Liver (tissue), 9 donors: Measurements from ENCODE around the gene D2HGDH. TPM values are rescaled to one million over a fixed set of nuclear protein-coding genes. Genes with fewer than 3 reads are reported as not detected.

Source experiments
- DNase-seq: peaks from one replicate; pipeline ENCODE4 v3.0.0-alpha.2; 2017; ENCODE audit warnings: low spot score
- H3K27ac ChIP-seq, 2 donors: one replicate each; pipeline ENCODE4 v1.7.0; 2013; ENCODE audit warnings: inconsistent platforms in 2 of 2, low read length in 2 of 2, control low read depth in 1 of 2, low read depth in 1 of 2, mild to moderate bottlenecking in 1 of 2
- H3K27me3 ChIP-seq, 4 donors: one replicate each; pipeline versions ENCODE4 v1.6.1 to v1.7.0; 2013; ENCODE audit warnings: low read length in 3 of 4, inconsistent platforms in 1 of 4, mild to moderate bottlenecking in 1 of 4, moderate library complexity in 1 of 4; ENCODE audit not compliant: control insufficient read depth in 4 of 4, insufficient read depth in 4 of 4
- H3K36me3 ChIP-seq, 4 donors: one replicate each; pipeline versions ENCODE4 v1.6.1 to v1.7.0; 2013; ENCODE audit warnings: low read length in 3 of 4, mild to moderate bottlenecking in 3 of 4, low read depth in 1 of 4, moderate library complexity in 1 of 4; ENCODE audit not compliant: control insufficient read depth in 4 of 4, insufficient read depth in 3 of 4
- H3K4me1 ChIP-seq, 4 donors: one replicate each; pipeline versions ENCODE4 v1.6.1 to v1.7.0; 2013; ENCODE audit warnings: low read length in 3 of 4, mild to moderate bottlenecking in 3 of 4, moderate library complexity in 1 of 4; ENCODE audit not compliant: control insufficient read depth in 4 of 4, insufficient read depth in 4 of 4
- H3K4me3 ChIP-seq, 3 donors: one replicate each; pipeline versions ENCODE4 v1.6.1 to v1.7.0; 2013; ENCODE audit warnings: low read length in 3 of 3, control low read depth in 1 of 3, low read depth in 1 of 3, mild to moderate bottlenecking in 1 of 3
- H3K9ac ChIP-seq, 2 donors: one replicate each; pipeline ENCODE4 v1.7.0; 2013; ENCODE audit warnings: low read length in 2 of 2, mild to moderate bottlenecking in 2 of 2, moderate library complexity in 2 of 2, control low read depth in 1 of 2, low read depth in 1 of 2
- H3K9me3 ChIP-seq, 4 donors: one replicate each; pipeline versions ENCODE4 v1.6.1 to v1.7.0; 2013; ENCODE audit warnings: low read length in 3 of 4; ENCODE audit not compliant: control insufficient read depth in 4 of 4
- ATF3 ChIP-seq: IDR thresholded peaks from 2 replicates; pipeline ENCODE4 v1.6.1; 2016; ENCODE audit warnings: antibody characterized with exemption
- EGR1 ChIP-seq, 2 donors: IDR thresholded peaks; 2 replicates each; pipeline ENCODE4 v1.6.1; 2016 to 2018; ENCODE audit warnings: antibody characterized with exemption in 2 of 2, low read depth in 2 of 2
- FOXA1 ChIP-seq: IDR thresholded peaks from 2 replicates; pipeline ENCODE4 v1.6.1; 2016; ENCODE audit warnings: antibody characterized with exemption
- FOXA2 ChIP-seq: IDR thresholded peaks from 2 replicates; pipeline ENCODE4 v1.6.1; 2016; ENCODE audit warnings: antibody characterized with exemption
- GABPA ChIP-seq, 2 donors: IDR thresholded peaks in 1 of 2; conservative IDR thresholded peaks in 1 of 2; 2 replicates each; pipeline ENCODE4 v1.6.1; 2016; ENCODE audit warnings: antibody characterized with exemption in 2 of 2, mild to moderate bottlenecking in 1 of 2, moderate library complexity in 1 of 2
- HNF4A ChIP-seq, 2 donors: conservative IDR thresholded peaks; 2 replicates each; pipeline ENCODE4 v1.6.1; 2016; ENCODE audit warnings: antibody characterized with exemption in 2 of 2, mild to moderate bottlenecking in 2 of 2
- HNF4G ChIP-seq: IDR thresholded peaks from 2 replicates; pipeline ENCODE4 v1.6.1; 2016; ENCODE audit warnings: antibody characterized with exemption
- JUND ChIP-seq, 2 donors: IDR thresholded peaks; 2 replicates each; pipeline ENCODE4 v1.6.1; 2016; ENCODE audit warnings: antibody characterized with exemption in 2 of 2
- RAD21 ChIP-seq, 2 donors: IDR thresholded peaks; 2 replicates each; pipeline ENCODE4 v1.6.1; 2016; ENCODE audit warnings: antibody characterized with exemption in 2 of 2, mild to moderate bottlenecking in 2 of 2
- RXRA ChIP-seq, 2 donors: IDR thresholded peaks; 2 replicates each; pipeline ENCODE4 v1.6.1; 2017 to 2018; ENCODE audit warnings: antibody characterized with exemption in 2 of 2, mild to moderate bottlenecking in 1 of 2
- SP1 ChIP-seq: IDR thresholded peaks from 2 replicates; pipeline ENCODE4 v1.6.1; 2018; ENCODE audit warnings: antibody characterized with exemption, mild to moderate bottlenecking
- TAF1 ChIP-seq: conservative IDR thresholded peaks from 2 replicates; pipeline ENCODE4 v1.6.1; 2016; ENCODE audit warnings: antibody characterized with exemption, mild to moderate bottlenecking
- YY1 ChIP-seq: IDR thresholded peaks from 2 replicates; pipeline ENCODE4 v1.6.1; 2016; ENCODE audit warnings: antibody characterized with exemption, mild to moderate bottlenecking
- WGBS: extraction: QIAGEN DNeasy Blood & Tissue Kit; methylation state at CpG from one replicate; pipeline ENCODE4 v1.1.7; 2013; 5-methylcytosine and 5-hydroxymethylcytosine counted together
- polyA plus RNA-seq, 2 donors: library from polyadenylated mRNA; stranded (reverse) in 1 of 2; unstranded in 1 of 2; fragments of 200-250 nt in 1 of 2; fragments of >200 nt in 1 of 2; fragmentation: Nextera tagmentation in 1 of 2; extraction: Ambion mirVana in 1 of 2; gene quantifications; one replicate each; pipeline versions ENCODE4 v1.2.1 to v1.2.3, GENCODE V29; 2013 to 2015
- total RNA-seq, 2 donors: library from RNA; depleted of rRNA; stranded (reverse); fragments of >200 nt; gene quantifications; one replicate each; pipeline ENCODE4 v1.2.3, GENCODE V29; 2014
- TF ChIP-seq, protein P1 (sequence below): IDR thresholded peaks from 2 replicates; pipeline ENCODE4 v1.6.1; 2016; ENCODE audit warnings: antibody characterized with exemption
- TF ChIP-seq, protein P2 (sequence below): IDR thresholded peaks from 2 replicates; pipeline ENCODE4 v1.6.1; 2016; ENCODE audit warnings: antibody characterized with exemption, mild to moderate bottlenecking
- TF ChIP-seq, protein P3 (sequence below): IDR thresholded peaks from 2 replicates; pipeline ENCODE4 v1.6.1; 2016; ENCODE audit warnings: antibody characterized with exemption
- TF ChIP-seq, protein P4 (sequence below): fragments of 150-350 bp; IDR thresholded peaks from 2 replicates; pipeline ENCODE4 v1.5.1; 2017; ENCODE audit warnings: improper control_type of control experiment, low read depth, low read length; ENCODE audit not compliant: missing input control
- donor health status: healthy.
- donor health status: healthy.
- donor health status: healthy.
- donor health status: healthy.
- donor health status: healthy.

D2HGDH gene
- total and polyA plus RNA-seq, 4 donors = 6.4 to 25.0 (median 13.5) TPM

GRCh38 chr2:241795021-241795999 is 60.9 kb downstream of the D2HGDH start:
- no peak for TF ChIP-seq GABPA (IDR thresholded peaks at IDR 0.05 in 1 of 2, conservative IDR thresholded peaks at IDR 0.05 in 1 of 2)
- no peak for TF ChIP-seq JUND (IDR thresholded peaks at IDR 0.05)
- TF ChIP-seq HNF4A (conservative IDR thresholded peaks at IDR 0.05) = no peak
- TF ChIP-seq, protein P1, sequence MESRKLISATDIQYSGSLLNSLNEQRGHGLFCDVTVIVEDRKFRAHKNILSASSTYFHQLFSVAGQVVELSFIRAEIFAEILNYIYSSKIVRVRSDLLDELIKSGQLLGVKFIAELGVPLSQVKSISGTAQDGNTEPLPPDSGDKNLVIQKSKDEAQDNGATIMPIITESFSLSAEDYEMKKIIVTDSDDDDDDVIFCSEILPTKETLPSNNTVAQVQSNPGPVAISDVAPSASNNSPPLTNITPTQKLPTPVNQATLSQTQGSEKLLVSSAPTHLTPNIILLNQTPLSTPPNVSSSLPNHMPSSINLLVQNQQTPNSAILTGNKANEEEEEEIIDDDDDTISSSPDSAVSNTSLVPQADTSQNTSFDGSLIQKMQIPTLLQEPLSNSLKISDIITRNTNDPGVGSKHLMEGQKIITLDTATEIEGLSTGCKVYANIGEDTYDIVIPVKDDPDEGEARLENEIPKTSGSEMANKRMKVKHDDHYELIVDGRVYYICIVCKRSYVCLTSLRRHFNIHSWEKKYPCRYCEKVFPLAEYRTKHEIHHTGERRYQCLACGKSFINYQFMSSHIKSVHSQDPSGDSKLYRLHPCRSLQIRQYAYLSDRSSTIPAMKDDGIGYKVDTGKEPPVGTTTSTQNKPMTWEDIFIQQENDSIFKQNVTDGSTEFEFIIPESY = no peak
- no peak for TF ChIP-seq FOXA2
- no peak for TF ChIP-seq ATF3
- TF ChIP-seq TAF1 = no peak
- no peak for TF ChIP-seq RAD21 (IDR thresholded peaks at IDR 0.05)
- no peak for TF ChIP-seq SP1
- TF ChIP-seq RXRA (IDR thresholded peaks at IDR 0.05) = no peak
- no peak for TF ChIP-seq EGR1 (IDR thresholded peaks at IDR 0.05; ENCODE audit: low read depth in 2 of 2)
- TF ChIP-seq, protein P2, sequence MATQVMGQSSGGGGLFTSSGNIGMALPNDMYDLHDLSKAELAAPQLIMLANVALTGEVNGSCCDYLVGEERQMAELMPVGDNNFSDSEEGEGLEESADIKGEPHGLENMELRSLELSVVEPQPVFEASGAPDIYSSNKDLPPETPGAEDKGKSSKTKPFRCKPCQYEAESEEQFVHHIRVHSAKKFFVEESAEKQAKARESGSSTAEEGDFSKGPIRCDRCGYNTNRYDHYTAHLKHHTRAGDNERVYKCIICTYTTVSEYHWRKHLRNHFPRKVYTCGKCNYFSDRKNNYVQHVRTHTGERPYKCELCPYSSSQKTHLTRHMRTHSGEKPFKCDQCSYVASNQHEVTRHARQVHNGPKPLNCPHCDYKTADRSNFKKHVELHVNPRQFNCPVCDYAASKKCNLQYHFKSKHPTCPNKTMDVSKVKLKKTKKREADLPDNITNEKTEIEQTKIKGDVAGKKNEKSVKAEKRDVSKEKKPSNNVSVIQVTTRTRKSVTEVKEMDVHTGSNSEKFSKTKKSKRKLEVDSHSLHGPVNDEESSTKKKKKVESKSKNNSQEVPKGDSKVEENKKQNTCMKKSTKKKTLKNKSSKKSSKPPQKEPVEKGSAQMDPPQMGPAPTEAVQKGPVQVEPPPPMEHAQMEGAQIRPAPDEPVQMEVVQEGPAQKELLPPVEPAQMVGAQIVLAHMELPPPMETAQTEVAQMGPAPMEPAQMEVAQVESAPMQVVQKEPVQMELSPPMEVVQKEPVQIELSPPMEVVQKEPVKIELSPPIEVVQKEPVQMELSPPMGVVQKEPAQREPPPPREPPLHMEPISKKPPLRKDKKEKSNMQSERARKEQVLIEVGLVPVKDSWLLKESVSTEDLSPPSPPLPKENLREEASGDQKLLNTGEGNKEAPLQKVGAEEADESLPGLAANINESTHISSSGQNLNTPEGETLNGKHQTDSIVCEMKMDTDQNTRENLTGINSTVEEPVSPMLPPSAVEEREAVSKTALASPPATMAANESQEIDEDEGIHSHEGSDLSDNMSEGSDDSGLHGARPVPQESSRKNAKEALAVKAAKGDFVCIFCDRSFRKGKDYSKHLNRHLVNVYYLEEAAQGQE = no peak
- no peak for TF ChIP-seq FOXA1
- TF ChIP-seq, protein P3, sequence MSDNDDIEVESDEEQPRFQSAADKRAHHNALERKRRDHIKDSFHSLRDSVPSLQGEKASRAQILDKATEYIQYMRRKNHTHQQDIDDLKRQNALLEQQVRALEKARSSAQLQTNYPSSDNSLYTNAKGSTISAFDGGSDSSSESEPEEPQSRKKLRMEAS = no peak
- TF ChIP-seq, protein P4, sequence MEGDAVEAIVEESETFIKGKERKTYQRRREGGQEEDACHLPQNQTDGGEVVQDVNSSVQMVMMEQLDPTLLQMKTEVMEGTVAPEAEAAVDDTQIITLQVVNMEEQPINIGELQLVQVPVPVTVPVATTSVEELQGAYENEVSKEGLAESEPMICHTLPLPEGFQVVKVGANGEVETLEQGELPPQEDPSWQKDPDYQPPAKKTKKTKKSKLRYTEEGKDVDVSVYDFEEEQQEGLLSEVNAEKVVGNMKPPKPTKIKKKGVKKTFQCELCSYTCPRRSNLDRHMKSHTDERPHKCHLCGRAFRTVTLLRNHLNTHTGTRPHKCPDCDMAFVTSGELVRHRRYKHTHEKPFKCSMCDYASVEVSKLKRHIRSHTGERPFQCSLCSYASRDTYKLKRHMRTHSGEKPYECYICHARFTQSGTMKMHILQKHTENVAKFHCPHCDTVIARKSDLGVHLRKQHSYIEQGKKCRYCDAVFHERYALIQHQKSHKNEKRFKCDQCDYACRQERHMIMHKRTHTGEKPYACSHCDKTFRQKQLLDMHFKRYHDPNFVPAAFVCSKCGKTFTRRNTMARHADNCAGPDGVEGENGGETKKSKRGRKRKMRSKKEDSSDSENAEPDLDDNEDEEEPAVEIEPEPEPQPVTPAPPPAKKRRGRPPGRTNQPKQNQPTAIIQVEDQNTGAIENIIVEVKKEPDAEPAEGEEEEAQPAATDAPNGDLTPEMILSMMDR = no peak
- TF ChIP-seq YY1 = no peak
- TF ChIP-seq HNF4G = no peak
- 83% methylated on average over 31 of the region's 31 CpGs for WGBS
- Histone ChIP-seq H3K4me3 (no peak overlapping the region), H3K27me3 (no peaks in the 10 kb centered on the region), H3K9ac (no peak overlapping the region), H3K4me1 (no peaks in the 10 kb centered on the region), H3K9me3 (no peaks in the 10 kb centered on the region), H3K36me3 (no peaks in the 10 kb centered on the region), H3K27ac (no peak overlapping the region)
- DNase-seq = no peak
